Peyer's patch (tissue), 4 donors: ENCODE results near the gene ZNF787.

Experiments used
- CTCF ChIP-seq, 6 experiments: fragments of 450-650 bp in 4 of 6; fragments of 200-600 bp in 2 of 6; sonication (generic) in 1 of 6; IDR thresholded peaks; one replicate each; pipeline ENCODE4 v1.5.1; 2017 to 2019; ENCODE audit warnings: antibody characterized with exemption in 6 of 6, mild to moderate bottlenecking in 3 of 6, moderate library complexity in 1 of 6
- POLR2A ChIP-seq, 2 donors: fragments of 450-650 bp; IDR thresholded peaks; one replicate each; pipeline ENCODE4 v1.5.1; 2017; ENCODE audit warnings: antibody characterized with exemption in 2 of 2, mild to moderate bottlenecking in 2 of 2, moderate library complexity in 2 of 2

GRCh38 chr19:56138069-56138468, 17.0 kb upstream of the ZNF787 start:
- TF ChIP-seq CTCF (IDR thresholded peaks at IDR 0.05) (no peak), POLR2A (IDR thresholded peaks at IDR 0.05) (no peak)
